Panc1 (cell line): ENCODE data around the gene IL36RN. TPM values are rescaled to one million over a fixed set of nuclear protein-coding genes. Genes with fewer than 3 reads are reported as not detected.

Experiments used
- ATAC-seq: fragments of 200-7000 bp; cut with Tn5 transposase; 2 replicates; pipeline ENCODE4 v1.9.1; 2020; ENCODE audit warnings: mild to moderate bottlenecking, moderate library complexity
- BruUV-seq: library from RNA; stranded (reverse); fragments of 400-500 nt; replicated peaks from 2 replicates; lab custom pipeline; 2021; lab: Mats Ljungman, UMichigan
- CTCF ChIA-PET: fragments of 300-600 bp; sonication (Branson Sonifier 250); formaldehyde crosslinking; loops from one replicate; lab custom pipeline; 2022; ENCODE audit warnings: antibody characterized with exemption; lab: Charles Lee
- POLR2A ChIA-PET: fragments of 300-600 bp; sonication (Branson Sonifier 250); formaldehyde crosslinking; loops from one replicate; lab custom pipeline; 2022; ENCODE audit warnings: antibody characterized with exemption; lab: Charles Lee
- DNase-seq: peaks from one replicate; pipeline ENCODE4 v3.0.0-alpha.2; 2010; ENCODE audit warnings: low read depth, low spot score
- H3K27ac ChIP-seq: 2 replicates; pipeline ENCODE4 v1.5.1; 2011; ENCODE audit warnings: mild to moderate bottlenecking, low read length, inconsistent platforms
- H3K27me3 ChIP-seq: fragments of 200-500 bp; sonication (Bioruptor generic); 2 replicates; pipeline ENCODE4 v1.6.0; 2014; ENCODE audit warnings: low read length, inconsistent platforms; ENCODE audit not compliant: control insufficient read depth, insufficient read depth
- H3K36me3 ChIP-seq: fragments of 200-500 bp; sonication (Bioruptor generic); 2 replicates; pipeline ENCODE4 v1.5.1; 2014; ENCODE audit warnings: inconsistent platforms, mild to moderate bottlenecking, low read length, moderate library complexity; ENCODE audit not compliant: control insufficient read depth, insufficient read depth
- H3K4me1 ChIP-seq: 2 replicates; pipeline ENCODE4 v1.5.1; 2011; ENCODE audit warnings: inconsistent platforms, mild to moderate bottlenecking, low read length, moderate library complexity; ENCODE audit not compliant: control insufficient read depth, insufficient read depth
- H3K4me3 ChIP-seq, 2 experiments: 2 replicates each; pipeline ENCODE4 v1.5.1; 2011 to 2012; ENCODE audit warnings: low read depth in 2 of 2, low read length in 2 of 2, mild to moderate bottlenecking in 2 of 2, inconsistent platforms in 1 of 2, moderate library complexity in 1 of 2
- H3K9me3 ChIP-seq: fragments of 200-500 bp; sonication (Bioruptor generic); 2 replicates; pipeline ENCODE4 v1.5.1; 2014; ENCODE audit warnings: low read depth, mild to moderate bottlenecking, inconsistent platforms, low read length, moderate library complexity; ENCODE audit not compliant: control insufficient read depth, insufficient read depth
- CTCF ChIP-seq: fragments of 450-650 bp; IDR thresholded peaks from 2 replicates; pipeline ENCODE4 v1.5.1; 2017; ENCODE audit warnings: mild to moderate bottlenecking
- POLR2AphosphoS5 ChIP-seq: IDR thresholded peaks from 2 replicates; pipeline ENCODE4 v1.6.1; 2012; ENCODE audit warnings: mild to moderate bottlenecking, low read depth, low read length, moderate library complexity
- REST ChIP-seq, 2 experiments: IDR thresholded peaks; 2 replicates each; pipeline ENCODE4 v1.6.1; 2011 to 2012; ENCODE audit warnings: low read depth in 2 of 2, control low read depth in 1 of 2, low read length in 1 of 2, mild to moderate bottlenecking in 1 of 2, moderate library complexity in 1 of 2; ENCODE audit not compliant: insufficient read depth in 1 of 2
- SIN3A ChIP-seq: IDR thresholded peaks from 2 replicates; pipeline ENCODE4 v1.6.1; 2012; ENCODE audit warnings: low read depth, mild to moderate bottlenecking, low read length, moderate library complexity, borderline replicate concordance; ENCODE audit not compliant: insufficient read depth
- TCF7L2 ChIP-seq: IDR thresholded peaks from 2 replicates; pipeline ENCODE4 v1.6.1; 2011; ENCODE audit warnings: mild to moderate bottlenecking, low read depth, low read length, inconsistent platforms
- in situ Hi-C: cut with HindIII; loops from 2 replicates; pipeline ENCODE4 v1.10.0; 2016; ENCODE audit warnings: low sequenced_read_pairs, low pct_unique_long_range_greater_than_20kb
- intact Hi-C: fragments of 100-400 bp; cut with micrococcal nuclease; formaldehyde crosslinking; loops from one replicate; pipeline ENCODE4 v1.10.0; 2022; ENCODE audit not compliant: unreplicated experiment
- total RNA-seq: library from RNA; stranded (reverse); gene quantifications from one replicate; pipeline ENCODE4 v1.2.1, GENCODE V29; 2021; ENCODE audit not compliant: unreplicated experiment

IL36RN gene
- total RNA-seq, 1 experiment from 2014 or later: not detected

DNA sequence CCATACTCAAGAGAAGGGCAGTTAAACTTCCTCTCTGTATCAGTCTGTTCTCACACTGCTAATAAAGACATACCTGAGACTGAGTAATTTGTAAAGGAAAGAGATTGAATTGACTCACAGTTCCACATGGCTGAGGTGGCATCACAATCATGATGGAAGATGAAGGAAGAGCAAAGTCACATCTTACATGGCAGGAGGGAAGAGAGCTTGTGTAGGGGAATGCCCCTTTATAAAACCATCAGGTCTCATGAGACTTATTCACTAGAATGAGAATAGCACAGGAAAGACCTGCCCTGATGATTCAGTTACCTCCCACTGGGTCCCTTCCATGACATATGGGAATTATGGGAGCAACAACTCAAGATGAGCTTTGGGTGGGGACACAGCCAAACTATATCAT is 4.9 kb upstream of the IL36RN start:
- TF ChIP-seq TCF7L2 (no peak), CTCF (no peak), SIN3A (no peak), REST (IDR thresholded peaks at IDR 0.05; ENCODE audit: insufficient read depth in 1 of 2, low read depth in 2 of 2, low read length in 1 of 2) (no peak), POLR2AphosphoS5 (no peak)
- ATAC-seq: no peak

GRCh38 chr2:113056521-113056920 is 2.5 kb upstream of the IL36RN start:
- no peaks in the 10 kb centered on the region for H3K9me3 ChIP-seq
- POLR2A ChIA-PET: no interaction called here

More for the DNA sequence above, 4.9 kb upstream of the IL36RN start:
- BruUV-seq: no TSS peak
- no peaks in the 10 kb centered on the region for H3K4me1 ChIP-seq
- no peaks in the 10 kb centered on the region for H3K9me3 ChIP-seq
- no peak overlapping the region for H3K4me3 ChIP-seq
- H3K27ac ChIP-seq: no peak overlapping the region
- POLR2A ChIA-PET: no interaction called here
- in situ Hi-C loops: no loop called here
- CTCF ChIA-PET: no interaction called here
- intact Hi-C loops: no loop called here
- no peaks in the 10 kb centered on the region for H3K27me3 ChIP-seq
- no peaks in the 10 kb centered on the region for H3K36me3 ChIP-seq
- no peak for DNase-seq

More at GRCh38 chr2:113056521-113056920, 2.5 kb upstream of the IL36RN start:
- no peak for TF ChIP-seq REST (IDR thresholded peaks at IDR 0.05; ENCODE audit: insufficient read depth in 1 of 2, low read depth in 2 of 2, low read length in 1 of 2)
- no peak for TF ChIP-seq CTCF
- TF ChIP-seq SIN3A: no peak
- TF ChIP-seq TCF7L2: no peak
- no peak for TF ChIP-seq POLR2AphosphoS5
- BruUV-seq: no TSS peak
- DNase-seq (no peak), ATAC-seq (no peak)
- intact Hi-C loops: no loop called here
- in situ Hi-C loops: no loop called here
- CTCF ChIA-PET: no interaction called here
- no peaks in the 10 kb centered on the region for H3K36me3 ChIP-seq
- no peak overlapping the region for H3K27ac ChIP-seq
- no peaks in the 10 kb centered on the region for H3K4me1 ChIP-seq
- H3K4me3 ChIP-seq: no peak overlapping the region
- H3K27me3 ChIP-seq: no peaks in the 10 kb centered on the region
